Activated T-cell treated with anti-CD3 and anti-CD28 coated beads, Interleukin-2, amount 50 U/mL, for 72 hours (primary cell): ENCODE measurements around the gene AIG1. TPM values are rescaled to one million over a fixed set of nuclear protein-coding genes. Genes with fewer than 3 reads are reported as not detected.
A peak's percentile ranks its signal among the peaks of the same experiment; 100 is the strongest.

Experiments used
- ATAC-seq, 2 donors: fragments of 150-1000 bp; cut with Tn5 transposase; replicated peaks in 1 of 2; 2 replicates each; pipeline ENCODE4 v1.10.0; 2021; ENCODE audit warnings: moderate library complexity in 2 of 2, mild to moderate bottlenecking in 1 of 2
- DNase-seq, 2 donors: peaks; one replicate each; pipeline ENCODE4 v3.0.0; 2021 to 2022; ENCODE audit warnings: mixed read lengths in 1 of 2
- H3K27ac Mint-ChIP-seq: one replicate; pipeline ENCODE4 v1.8.0; 2022; ENCODE audit warnings: mild to moderate bottlenecking, moderate library complexity, mixed read lengths
- H3K27me3 Mint-ChIP-seq: one replicate; pipeline ENCODE4 v1.8.0; 2022; ENCODE audit warnings: low read depth, mixed read lengths
- H3K36me3 Mint-ChIP-seq, 2 donors: one replicate each; pipeline ENCODE4 v1.8.0; 2022; ENCODE audit warnings: mixed read lengths in 2 of 2, mild to moderate bottlenecking in 1 of 2; ENCODE audit not compliant: insufficient read depth in 2 of 2
- H3K4me1 Mint-ChIP-seq: one replicate; pipeline ENCODE4 v1.8.0; 2022; ENCODE audit warnings: low read depth, mixed read lengths
- H3K4me3 Mint-ChIP-seq, 2 donors: one replicate each; pipeline ENCODE4 v1.8.0; 2022; ENCODE audit warnings: mild to moderate bottlenecking in 2 of 2, mixed read lengths in 2 of 2, moderate library complexity in 2 of 2
- H3K9me3 Mint-ChIP-seq, 2 donors: one replicate each; pipeline ENCODE4 v1.8.0; 2022; ENCODE audit warnings: mixed read lengths in 2 of 2
- total RNA-seq, 2 donors: library from RNA; stranded (reverse); gene quantifications; one replicate each; pipeline ENCODE4 v1.2.3, GENCODE V29; 2022

The AIG1 gene
- total RNA-seq, 2 donors from 2014 or later, result 23.8 to 28.2 TPM

DNA sequence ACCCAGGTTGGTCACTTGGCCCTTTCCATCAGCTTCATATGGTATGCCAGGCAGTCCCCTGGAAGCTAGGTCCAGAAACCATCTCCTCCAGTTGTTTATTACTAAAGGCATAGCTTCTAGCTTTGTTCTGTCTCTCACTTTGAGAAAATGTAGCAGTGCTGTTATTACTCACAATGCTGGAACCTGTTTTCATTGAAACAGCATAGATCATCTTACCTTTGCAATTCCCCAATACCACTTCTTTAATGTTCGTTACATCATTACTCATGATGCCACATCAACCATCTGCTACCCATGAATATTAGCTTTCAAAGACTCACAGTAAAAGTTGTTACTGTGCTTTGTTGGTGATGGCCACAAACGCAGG lies 301.5 kb downstream of the AIG1 start:
- ATAC-seq (peak; percentile 35 to 36), DNase-seq (no peak)
- Mint-ChIP-seq H3K9me3 (no peaks in the 10 kb centered on the region), H3K27me3 (peaks cover 19% of the 10 kb centered on the region), H3K27ac (no peak overlapping the region), H3K4me3 (no peak overlapping the region), H3K36me3 (no peaks in the 10 kb centered on the region), H3K4me1 (no peaks in the 10 kb centered on the region)

DNA sequence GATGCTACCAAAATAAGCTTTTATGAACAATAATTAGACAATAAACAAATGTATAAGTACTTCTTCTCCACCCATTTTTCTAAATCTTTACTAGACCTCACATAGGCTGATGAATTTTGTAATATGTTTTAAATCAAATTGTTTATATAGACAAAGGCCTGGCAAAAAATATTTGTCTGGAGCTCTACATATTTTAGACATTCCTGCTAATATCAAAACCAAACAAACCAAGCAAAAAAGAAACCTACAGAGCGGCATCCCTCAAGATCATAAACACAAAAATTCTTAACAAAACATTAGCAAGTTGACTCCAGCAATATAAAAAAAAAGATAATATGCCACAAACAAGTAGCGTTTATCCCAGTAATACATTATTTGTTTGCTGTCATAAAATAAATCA lies 302.6 kb downstream of the AIG1 start:
- H3K4me1 Mint-ChIP-seq, result peaks cover 3% of the 10 kb centered on the region
- ATAC-seq (no peak), DNase-seq (no peak)
- no peaks in the 10 kb centered on the region for H3K9me3 Mint-ChIP-seq
- H3K36me3 Mint-ChIP-seq, result no peaks in the 10 kb centered on the region
- H3K27ac Mint-ChIP-seq, result no peak overlapping the region
- H3K27me3 Mint-ChIP-seq, result peaks cover 24% of the 10 kb centered on the region
- no peak overlapping the region for H3K4me3 Mint-ChIP-seq

DNA sequence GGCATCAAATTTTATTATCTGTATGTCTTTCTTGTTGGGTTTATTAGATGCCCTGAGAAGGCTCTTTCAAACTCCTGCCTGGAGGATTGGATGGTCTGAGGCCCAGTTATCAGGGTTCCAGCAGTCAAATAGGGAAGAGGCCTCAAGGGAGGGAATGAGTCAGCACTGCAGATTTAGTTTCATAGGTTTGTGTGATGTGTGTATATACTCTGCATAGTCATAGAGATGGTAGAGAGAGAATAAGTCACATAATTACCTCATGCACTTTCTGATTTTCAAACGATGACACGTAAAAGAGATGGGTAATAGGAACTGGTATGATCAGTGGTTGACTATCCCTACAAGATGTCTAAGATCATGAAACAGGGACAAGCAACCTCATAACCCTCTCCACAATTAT lies 307.7 kb downstream of the AIG1 start:
- DNase-seq (peak; percentile 7 to 19), ATAC-seq (peak; percentile 89 to 97)
- Mint-ChIP-seq H3K27ac (no peak overlapping the region), H3K36me3 (no peaks in the 10 kb centered on the region), H3K27me3 (peaks cover 33% of the 10 kb centered on the region), H3K4me3 (no peak overlapping the region), H3K4me1 (peaks cover 8% of the 10 kb centered on the region), H3K9me3 (no peaks in the 10 kb centered on the region)

- Mint-ChIP-seq H3K9me3 (no peaks in the 10 kb centered on the region), H3K4me1 (peaks cover 8% of the 10 kb centered on the region), H3K27ac (no peak overlapping the region), H3K27me3 (peaks cover 33% of the 10 kb centered on the region), H3K4me3 (no peak overlapping the region), H3K36me3 (no peaks in the 10 kb centered on the region)
- no peak for ATAC-seq
- no peak for DNase-seq
These were observed 309.3 kb downstream of the AIG1 start for GRCh38 chr6:143369971-143370370.

- peaks cover 8% of the 10 kb centered on the region for H3K4me1 Mint-ChIP-seq
- H3K27ac Mint-ChIP-seq, result no peak overlapping the region
- no peaks in the 10 kb centered on the region for H3K36me3 Mint-ChIP-seq
- no peaks in the 10 kb centered on the region for H3K9me3 Mint-ChIP-seq
- H3K4me3 Mint-ChIP-seq, result no peak overlapping the region
- H3K27me3 Mint-ChIP-seq, result peaks cover 38% of the 10 kb centered on the region
- DNase-seq (no peak), ATAC-seq (no peak)
These were observed 310.2 kb downstream of the AIG1 start for GRCh38 chr6:143370812-143371370.

- DNase-seq (no peak), ATAC-seq (no peak)
- Mint-ChIP-seq H3K4me3 (no peak overlapping the region), H3K27ac (no peak overlapping the region), H3K9me3 (peaks cover 3% of the 10 kb centered on the region in 2 donors), H3K27me3 (peaks cover 33% of the 10 kb centered on the region), H3K36me3 (peaks cover 2 to 4% of the 10 kb centered on the region in 2 donors), H3K4me1 (peaks cover 8% of the 10 kb centered on the region)
These were observed 311.7 kb downstream of the AIG1 start for GRCh38 chr6:143372199-143372882.

DNA sequence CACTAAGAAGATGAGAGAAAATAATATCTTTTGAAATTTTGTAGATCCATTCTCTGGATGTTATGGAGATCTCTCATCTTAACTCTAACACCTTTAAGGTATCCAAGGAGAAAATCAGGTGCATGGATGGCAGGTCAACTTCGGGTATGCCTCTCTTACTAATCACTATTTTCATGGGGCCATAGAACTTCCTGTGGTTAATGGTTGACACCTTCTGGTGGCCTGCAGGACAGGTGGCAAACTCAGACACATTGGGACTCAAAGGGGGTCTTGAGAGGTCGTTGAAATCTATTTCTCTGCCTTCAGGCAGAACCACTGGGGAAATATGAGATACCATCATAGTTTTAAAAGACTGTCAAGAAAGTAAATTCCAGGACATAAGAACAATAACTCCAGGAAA lies 313.3 kb downstream of the AIG1 start:
- peaks cover 7 to 8% of the 10 kb centered on the region in 2 donors for H3K9me3 Mint-ChIP-seq
- H3K27ac Mint-ChIP-seq, result no peak overlapping the region
- DNase-seq (no peak), ATAC-seq (no peak)
- no peaks in the 10 kb centered on the region for H3K4me1 Mint-ChIP-seq
- peaks cover 2 to 8% of the 10 kb centered on the region in 2 donors for H3K36me3 Mint-ChIP-seq
- H3K4me3 Mint-ChIP-seq, result no peak overlapping the region
- H3K27me3 Mint-ChIP-seq, result peaks cover 26% of the 10 kb centered on the region

GRCh38 chr6:143375022-143375585 lies 314.4 kb downstream of the AIG1 start:
- peaks cover 7 to 8% of the 10 kb centered on the region in 2 donors for H3K9me3 Mint-ChIP-seq
- DNase-seq, result no peak
- ATAC-seq, result no peak
- H3K36me3 Mint-ChIP-seq, result peaks cover 2 to 8% of the 10 kb centered on the region in 2 donors
- H3K27me3 Mint-ChIP-seq, result peaks cover 31% of the 10 kb centered on the region
- H3K4me1 Mint-ChIP-seq, result no peaks in the 10 kb centered on the region
- H3K27ac Mint-ChIP-seq, result no peak overlapping the region
- no peak overlapping the region for H3K4me3 Mint-ChIP-seq

GRCh38 chr6:143376375-143376774 lies 315.7 kb downstream of the AIG1 start:
- Mint-ChIP-seq H3K9me3 (peaks cover 7 to 8% of the 10 kb centered on the region in 2 donors), H3K4me3 (no peak overlapping the region), H3K4me1 (no peaks in the 10 kb centered on the region), H3K36me3 (peaks cover 2 to 8% of the 10 kb centered on the region in 2 donors), H3K27ac (no peak overlapping the region), H3K27me3 (peaks cover 41% of the 10 kb centered on the region)
- ATAC-seq (no peak), DNase-seq (no peak)

- no peaks in the 10 kb centered on the region for H3K4me1 Mint-ChIP-seq
- H3K4me3 Mint-ChIP-seq, result no peak overlapping the region
- ATAC-seq, result no peak
These were observed 316.2 kb downstream of the AIG1 start for GRCh38 chr6:143376861-143377260.

GRCh38 chr6:143385636-143386035 lies 324.9 kb downstream of the AIG1 start:
- Mint-ChIP-seq H3K4me1 (no peaks in the 10 kb centered on the region), H3K36me3 (no peaks in the 10 kb centered on the region), H3K27me3 (peaks cover 5% of the 10 kb centered on the region), H3K4me3 (no peak overlapping the region), H3K9me3 (peaks cover 0 to 2% of the 10 kb centered on the region in 2 donors), H3K27ac (no peak overlapping the region)
- DNase-seq (no peak), ATAC-seq (no peak)

More at GRCh38 chr6:143376861-143377260, 316.2 kb downstream of the AIG1 start:
- Mint-ChIP-seq H3K27ac (no peak overlapping the region), H3K36me3 (peaks cover 2 to 8% of the 10 kb centered on the region in 2 donors), H3K9me3 (peaks cover 8% of the 10 kb centered on the region in 2 donors), H3K27me3 (peaks cover 41% of the 10 kb centered on the region)
- DNase-seq, result no peak

DNA sequence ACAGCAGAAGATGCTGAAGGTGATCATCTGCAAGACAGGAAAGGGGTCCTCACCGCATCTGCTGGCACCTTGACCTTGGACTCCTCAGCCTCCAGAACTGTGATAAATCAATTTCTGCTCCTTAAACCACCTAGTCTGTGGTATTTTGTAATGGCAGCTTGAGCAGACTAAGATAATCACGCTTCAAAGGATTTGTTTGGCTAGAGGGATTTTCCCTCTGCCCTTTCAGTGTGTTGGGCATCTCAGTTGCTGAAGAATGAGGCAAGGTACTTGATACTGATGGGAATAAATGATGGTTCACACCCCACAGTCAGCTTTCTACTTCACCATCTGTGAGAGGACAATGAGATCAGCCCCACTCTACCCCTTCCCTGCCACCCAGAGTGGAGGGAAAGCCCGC lies 329.6 kb downstream of the AIG1 start:
- H3K4me3 Mint-ChIP-seq, result no peak overlapping the region
- no peaks in the 10 kb centered on the region for H3K4me1 Mint-ChIP-seq
- no peak for DNase-seq
- H3K27ac Mint-ChIP-seq, result no peak overlapping the region
- H3K36me3 Mint-ChIP-seq, result no peaks in the 10 kb centered on the region
- no peaks in the 10 kb centered on the region for H3K9me3 Mint-ChIP-seq
- H3K27me3 Mint-ChIP-seq, result no peaks in the 10 kb centered on the region
- ATAC-seq, result no peak
